NAMALWA (cell line): ENCODE data around the gene TAOK1.
A peak's percentile ranks its signal among the peaks of the same experiment; 100 is the strongest.

ENCODE experiments used
- DNase-seq: peaks from one replicate; pipeline ENCODE4 v3.0.0-alpha.2; 2015; ENCODE audit warnings: low spot score

TAOK1 gene

DNA sequence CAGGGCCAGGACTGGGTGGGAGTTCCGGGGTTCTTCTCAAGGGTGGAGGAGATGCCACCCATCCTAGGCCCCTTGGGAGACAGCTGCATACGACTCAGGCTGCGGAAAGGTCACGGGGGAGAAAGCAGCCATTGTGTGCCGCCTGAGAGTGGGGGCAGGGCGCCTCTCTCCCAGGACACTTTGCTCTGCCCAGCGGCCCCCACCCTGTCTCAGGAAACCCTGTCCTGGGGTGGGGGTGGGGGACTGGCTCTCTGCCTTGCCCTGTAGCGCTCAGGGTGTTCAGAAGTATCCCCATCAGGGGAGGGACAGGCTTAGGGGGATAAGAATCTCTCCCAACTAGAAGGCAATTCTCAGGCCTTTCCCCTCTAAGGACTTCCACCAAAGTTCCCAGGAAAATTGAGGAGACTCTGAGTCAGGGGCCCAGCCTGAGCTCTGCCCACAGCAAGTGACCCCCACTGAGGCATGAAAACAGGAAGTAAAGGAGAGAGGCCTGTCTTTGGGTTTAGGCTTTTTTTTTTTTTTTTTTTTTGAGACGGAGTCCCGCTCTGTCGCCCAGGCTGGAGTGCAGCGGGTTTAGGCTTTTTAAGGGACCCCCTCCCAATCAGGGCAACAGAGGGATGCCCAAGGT, 194.4 kb downstream of the TAOK1 start:
- peak; percentile 44 for DNase-seq

DNA sequence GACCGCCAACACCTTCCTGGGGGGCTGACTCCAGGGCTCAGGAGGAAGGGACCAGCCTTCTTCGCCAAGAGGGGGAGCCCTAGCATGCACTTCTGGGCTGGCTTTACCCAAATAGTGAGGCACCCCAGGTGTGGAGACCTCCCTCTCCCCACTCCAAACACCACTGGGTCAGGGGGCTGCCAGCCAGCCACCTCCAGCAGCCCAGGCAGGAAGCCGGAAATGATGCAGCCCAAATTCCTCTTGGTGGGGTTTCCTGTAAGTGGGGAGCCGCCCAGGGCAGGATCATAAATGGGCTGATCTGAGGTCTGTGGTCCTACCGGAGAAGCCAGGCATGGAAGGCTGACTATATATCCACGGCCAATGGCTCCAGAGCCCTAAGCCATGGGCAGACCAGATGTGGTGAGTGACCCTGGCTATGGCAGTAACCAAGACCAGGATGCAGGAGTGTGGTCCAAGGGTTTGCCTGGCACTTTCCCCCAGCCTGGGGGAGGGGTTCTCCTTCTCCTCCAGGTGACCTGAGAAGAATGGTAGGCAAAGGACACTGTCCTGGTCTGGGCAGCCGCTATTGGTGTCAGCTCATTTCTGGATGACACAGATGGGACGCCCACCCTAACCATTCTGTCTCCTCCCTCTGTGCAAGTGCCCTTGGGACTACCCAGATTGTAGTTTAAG, 195.1 kb downstream of the TAOK1 start:
- peak; percentile 49 for DNase-seq

DNA sequence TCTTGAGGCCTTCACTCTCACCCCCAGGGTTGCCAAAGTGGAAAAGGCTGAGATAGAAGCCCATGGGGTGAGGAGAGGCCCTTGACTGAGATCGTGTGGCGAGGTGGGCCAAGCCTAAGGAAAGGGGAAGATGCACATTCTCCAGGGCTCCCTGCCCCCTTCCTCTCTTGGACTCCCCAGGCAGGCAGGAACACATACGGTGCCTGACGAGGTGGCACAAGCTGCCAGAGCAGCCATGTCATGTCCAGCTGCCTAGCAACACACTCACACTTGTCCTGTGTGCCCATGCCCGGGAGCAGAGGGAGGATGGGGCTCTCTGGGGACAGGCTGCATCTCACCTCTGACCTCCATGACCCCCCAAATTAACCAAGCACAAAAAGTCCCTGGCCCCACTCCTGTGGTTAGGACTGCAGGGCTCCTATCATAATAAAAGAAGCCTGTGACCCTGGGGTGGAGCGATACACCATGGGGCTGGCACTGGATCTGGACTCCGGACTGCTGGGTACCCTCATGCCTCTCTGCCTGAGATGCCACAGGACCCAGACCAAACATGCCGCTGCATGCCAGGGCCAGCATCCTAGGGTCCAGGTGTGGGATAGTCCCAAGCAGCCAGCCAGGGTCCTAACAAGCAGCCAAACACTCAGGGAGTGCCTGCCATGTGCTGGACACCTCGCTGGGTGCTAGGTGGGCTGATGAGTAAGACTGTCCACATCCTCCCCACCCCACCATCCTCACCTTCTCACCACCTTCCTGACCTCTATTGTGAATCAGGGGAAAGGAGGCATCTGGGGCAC, 196.7 kb downstream of the TAOK1 start:
- DNase-seq: no peak

DNA sequence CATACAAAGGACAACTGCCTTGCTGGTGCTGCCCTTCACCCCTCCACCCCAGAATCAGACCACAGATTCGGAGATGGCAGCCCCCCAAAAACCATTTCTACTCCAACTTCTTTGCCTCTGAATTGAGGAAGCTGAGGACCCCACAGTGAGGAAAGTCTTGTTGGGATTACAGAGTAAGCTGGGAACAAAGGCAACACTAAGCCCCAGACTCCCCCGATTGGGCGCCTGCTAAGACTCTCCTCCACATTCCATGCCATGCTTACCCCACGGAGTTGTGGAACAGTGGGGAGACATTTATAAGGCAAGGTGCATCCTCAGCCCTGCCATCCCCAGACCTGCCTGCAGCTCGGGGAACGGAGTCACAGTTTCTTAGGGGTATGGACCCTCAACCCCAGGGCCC, 197.4 kb downstream of the TAOK1 start:
- no peak for DNase-seq

DNA sequence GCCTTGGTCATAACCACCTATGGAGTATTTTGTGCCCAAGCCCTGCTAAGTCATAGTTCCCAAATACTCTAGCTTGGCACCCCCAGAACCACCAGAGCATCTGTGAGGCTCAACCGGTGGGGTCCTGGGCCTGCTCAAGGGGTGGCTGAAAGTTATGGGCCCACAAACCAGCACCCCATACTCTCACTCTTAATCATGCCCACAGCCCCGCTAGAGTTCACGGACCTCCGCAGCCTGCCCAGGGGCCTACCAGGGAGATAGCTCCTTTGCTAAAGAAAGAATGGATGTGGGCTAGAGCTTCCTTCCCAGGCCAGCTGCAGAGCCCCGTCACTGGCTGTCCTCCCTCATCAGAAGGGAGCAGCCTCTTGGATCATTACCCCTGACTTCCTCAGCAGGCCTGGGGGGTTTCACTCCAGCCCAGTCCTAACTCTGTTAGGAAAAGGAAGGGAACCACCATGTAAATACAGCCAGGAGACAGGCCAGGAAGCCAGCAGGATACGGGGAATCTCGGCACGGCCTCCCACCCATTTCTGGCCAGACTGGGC, 197.9 kb downstream of the TAOK1 start:
- no peak for DNase-seq

DNA sequence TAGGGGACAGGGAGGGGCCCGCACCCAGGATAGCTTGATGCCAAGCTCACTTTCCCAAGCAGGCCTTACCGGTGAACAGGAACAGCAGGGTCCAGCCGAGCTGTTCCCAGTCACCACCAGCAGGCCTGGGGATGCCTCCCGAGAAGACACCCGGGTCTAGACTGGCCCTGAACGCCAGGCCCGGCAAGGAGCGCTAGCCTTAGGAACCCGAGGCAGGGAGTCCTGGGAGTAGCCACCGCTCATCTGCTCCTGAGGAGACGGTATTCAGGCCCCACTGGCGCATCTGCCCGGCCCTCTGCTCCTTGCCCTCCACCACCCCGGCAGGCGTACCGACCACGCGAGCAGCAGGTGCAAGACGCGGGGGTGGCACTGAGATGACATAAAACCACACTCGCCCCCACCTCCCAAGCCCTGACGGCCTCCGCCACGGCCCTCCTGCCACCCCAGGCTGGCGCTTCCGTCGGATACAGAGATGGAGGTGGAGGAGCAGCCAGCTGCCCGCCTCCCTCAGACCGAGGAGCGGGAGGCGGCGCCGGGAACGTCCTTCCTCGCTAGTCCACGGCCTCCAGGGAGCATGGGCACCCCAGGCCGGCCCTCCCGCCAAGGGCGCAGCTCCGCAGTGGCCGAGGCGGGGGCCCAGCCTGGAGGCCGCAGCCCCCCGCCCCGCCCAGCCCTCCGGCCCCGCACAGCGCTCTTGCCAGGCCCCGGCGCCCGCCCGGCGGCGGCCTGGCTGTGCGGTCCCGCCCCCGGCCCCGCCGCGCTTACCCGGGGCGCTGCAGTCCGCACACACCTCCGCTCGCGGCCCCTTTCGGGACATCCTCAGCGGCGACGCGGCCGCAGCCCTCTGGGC, 198.6 kb downstream of the TAOK1 start:
- peak; percentile 64 for DNase-seq

DNA sequence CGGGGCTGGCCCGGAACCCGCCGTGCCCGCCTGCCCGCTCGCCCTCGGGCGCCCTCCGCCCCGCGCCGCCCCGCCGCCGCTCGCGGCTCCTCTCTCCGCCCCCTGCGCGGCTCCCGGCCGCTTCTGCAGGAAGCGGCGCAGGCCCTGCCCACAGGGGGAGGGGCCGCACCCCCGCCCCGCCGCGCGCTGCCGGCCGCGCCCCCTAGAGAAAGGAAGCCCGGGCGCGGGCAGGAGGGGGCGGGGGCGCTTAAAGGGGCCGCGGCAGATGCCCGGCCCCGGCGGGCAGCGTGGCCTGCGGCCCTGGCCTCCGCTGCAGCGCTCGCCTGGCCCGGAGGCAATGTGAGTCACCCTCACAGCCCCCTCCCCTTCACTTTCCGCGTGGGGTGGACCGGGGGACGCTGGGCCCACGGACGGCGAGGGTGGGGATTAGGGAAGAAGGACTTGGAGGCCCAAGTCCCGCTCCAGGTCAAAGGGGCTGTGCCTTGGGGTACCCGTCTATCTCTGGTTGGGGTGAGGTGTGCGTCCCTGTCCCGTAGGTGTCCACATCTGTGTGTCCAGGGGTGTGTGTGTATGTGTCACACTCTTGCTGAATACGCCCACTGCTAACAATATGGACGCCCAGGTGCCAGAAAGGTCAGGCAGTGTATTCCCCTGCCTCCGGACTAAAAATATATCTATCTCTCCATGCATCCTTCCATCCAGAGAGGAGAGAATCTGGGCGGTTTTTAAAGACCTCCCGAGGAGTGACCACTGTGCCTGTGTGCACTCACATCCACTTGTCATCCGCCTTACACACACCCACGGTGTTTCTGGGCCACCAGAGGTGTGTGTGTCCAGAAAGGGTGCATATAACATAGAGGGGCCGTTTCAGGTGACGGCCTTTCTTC, 199.6 kb downstream of the TAOK1 start, which contains the start of gene GIT1:
TSS of gene GIT1 (minus strand) at position 125 of the 887 bp plus-strand sequence. CDS start 270 bp downstream, outside the sequence.
- peak; percentile 87 for DNase-seq

DNA sequence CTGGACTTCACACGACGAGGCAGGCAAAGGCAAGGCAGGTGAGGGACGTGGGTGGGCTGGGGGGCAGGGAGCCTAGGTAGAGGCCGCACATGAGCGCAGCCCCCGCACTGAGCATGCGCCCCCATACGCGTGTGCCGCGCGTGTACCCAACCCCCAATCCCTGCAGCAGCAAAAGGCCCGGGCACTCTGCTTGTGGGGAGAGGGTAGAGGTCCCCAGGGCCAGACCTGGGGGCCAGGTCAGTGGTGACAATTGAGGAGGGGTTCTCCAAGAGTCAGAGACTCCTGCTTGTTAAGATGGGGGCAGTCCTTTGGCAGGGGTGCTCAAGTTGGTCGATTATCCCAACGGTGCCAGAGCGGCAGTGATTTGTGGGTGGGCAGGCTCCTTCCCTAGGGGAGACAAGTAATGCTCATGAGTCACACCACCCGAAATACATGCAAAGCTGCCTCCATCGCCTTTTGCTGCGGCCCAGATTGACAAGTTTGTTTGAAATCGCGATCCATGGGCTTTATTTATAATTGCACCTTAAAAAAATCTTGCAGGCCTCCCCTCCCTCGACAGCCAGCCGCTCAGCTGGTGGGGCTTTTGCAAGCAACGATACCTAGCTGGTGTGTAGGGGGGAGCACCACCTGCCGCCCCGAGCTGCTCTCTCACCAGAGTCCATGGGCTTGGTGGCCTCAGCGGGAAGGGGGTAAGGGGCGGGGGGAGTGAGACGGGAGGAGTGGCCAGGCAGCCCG, 200.4 kb downstream of the TAOK1 start:
- peak; percentile 55 for DNase-seq

DNA sequence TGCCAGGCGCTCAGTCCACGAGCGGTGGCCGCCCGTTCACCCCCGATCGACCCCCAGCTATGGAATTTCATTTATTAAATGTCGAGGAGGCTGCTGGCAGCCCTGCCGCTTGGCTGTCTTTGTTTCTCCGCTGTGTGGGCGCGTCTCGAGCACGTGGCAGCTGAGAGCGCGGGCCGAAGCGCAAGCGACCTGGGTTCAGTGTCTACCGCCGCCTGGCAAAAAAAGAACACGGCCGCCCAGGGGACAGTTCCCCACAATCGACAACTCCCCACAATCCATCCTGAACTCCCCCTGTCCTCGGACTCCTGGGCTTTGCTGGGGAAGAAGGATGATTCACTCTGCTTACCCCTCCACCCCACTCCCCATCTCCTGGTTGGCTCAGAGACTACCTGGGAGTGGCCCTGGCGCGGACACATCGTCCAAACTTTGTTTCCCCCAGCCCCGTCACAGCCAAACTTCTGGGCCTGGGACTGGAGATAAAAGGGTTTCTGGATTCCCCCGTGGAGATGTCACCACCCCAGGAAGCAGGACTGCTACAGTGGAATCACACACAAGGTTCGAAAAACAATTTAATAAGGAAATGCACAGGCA, 201.1 kb downstream of the TAOK1 start:
- peak; percentile 61 for DNase-seq

DNA sequence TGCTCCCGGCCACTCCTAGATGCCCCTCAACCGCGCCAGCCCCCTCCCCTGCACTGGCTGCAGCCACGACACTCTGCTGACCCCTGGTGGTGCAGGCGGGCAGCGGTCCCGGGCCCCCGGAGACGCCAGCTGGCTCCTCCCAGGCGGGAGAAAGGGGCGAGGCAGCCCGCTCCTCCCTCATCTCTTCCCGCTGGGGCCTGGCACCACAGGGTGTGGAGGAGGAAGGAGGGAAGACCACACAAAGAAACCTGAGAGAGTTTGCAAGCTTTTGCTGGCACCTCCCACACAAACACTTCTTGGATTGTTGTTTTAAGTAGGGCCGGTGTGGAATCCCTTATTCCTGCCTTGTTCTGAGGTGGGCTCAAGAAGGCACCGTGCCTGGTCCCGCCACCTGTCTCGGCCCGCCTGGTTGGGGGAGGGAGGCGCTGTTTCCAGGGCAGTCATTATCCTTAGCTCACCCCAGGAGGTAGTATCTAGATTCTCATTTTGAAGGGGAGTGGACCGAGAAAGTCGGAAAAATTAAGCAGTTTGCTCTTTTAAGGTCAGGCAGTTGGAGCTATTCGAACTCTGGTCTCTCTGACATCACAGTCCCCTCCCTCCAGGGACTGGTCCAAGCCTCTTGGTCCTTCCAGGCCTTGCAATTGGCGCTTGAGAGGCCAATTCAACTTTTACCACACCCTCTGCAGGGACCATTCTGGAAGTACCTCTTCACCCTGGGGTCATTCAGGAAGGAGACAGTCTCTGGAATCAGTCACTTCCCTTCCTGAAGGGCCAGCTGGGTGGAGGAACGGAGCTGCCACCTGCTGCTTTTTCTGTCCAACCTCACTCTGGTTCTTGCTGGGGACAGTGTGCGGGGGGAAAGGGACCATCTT, 201.8 kb downstream of the TAOK1 start:
- peak; percentile 83 for DNase-seq

DNA sequence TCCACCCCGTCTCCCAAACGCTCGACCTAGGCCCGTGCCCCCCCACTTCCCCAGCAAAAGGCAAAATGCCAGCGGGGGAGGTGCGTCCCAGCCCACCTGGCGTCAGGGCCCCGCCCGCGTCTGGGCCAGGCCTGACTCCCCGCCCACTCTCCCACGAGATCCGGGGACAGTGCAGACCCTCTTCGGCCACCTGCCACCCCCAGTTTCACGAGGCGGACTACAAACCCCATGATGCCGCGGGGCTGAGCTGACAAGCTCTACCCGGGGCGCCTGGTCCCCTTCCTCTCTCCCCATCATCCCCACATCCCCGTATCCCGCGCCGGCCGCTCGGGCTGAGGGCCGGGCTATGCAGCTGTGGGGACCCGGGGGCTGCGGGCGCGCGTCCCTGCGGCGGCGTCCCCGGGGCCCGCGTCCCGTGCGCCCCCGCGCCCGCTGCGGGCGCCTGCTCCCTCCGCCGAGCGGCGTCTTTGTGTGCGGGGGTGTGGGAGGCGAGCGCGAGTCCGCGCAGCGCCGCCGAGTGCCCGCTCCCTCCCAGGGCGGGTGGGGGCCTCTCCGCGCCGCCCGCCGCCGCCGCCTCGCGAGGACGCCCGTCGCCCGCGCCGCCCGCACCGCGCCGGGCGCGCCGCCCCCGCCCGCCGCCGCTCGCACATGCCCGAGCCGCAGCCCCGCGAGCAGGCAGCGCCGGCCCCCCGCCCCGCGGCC, 202.8 kb downstream of the TAOK1 start, which contains the start of gene ANKRD13B:
TSS of gene ANKRD13B (plus strand) at position 283 of the 702 bp plus-strand sequence. CDS start 490 bp downstream, outside the sequence.
- DNase-seq: peak; percentile 77

DNA sequence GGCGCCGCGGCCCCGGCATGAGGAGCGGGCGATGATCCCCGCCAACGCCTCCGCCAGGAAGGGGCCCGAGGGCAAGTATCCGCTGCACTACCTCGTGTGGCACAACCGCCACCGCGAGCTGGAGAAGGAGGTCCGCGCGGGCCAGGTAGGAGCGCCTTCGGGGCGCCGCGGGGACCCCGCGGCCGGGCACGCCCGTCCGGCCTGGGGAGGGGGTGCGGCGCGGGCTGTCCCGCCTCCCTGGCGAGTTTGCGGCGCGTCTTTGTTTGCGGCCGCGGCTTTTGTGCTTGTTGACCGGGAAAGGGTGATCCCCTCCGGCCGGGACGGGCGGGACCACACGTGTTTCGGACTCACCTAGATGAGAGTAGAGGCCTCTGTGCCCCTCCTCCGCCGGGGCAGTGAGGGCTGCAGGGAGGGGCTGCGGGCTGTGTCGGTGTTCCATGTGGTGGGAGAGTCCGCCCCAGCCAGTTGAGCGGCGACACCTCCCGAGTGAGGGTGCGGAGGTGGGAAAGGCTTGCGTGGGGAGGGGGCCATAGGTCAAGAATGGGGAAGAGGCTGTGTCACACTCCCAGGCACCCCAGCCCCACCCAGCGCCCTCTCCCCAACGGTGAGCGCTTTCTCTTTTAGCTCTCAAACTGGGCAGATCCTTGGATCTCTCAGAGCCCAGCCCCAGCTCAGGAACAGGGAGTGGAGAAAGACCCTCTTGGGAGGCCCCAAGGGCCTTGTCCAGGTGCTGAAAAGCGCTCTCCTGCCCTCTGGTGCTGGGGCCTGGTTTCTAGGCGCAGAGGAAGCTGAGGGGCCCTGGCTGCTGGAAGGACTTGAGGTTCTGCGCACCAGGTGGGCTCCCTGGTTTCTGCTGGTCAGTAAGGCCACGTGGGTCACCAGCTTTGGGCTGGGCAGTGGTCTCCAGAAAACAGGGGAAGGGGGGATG, 203.7 kb downstream of the TAOK1 start:
- peak; percentile 62 for DNase-seq

DNA sequence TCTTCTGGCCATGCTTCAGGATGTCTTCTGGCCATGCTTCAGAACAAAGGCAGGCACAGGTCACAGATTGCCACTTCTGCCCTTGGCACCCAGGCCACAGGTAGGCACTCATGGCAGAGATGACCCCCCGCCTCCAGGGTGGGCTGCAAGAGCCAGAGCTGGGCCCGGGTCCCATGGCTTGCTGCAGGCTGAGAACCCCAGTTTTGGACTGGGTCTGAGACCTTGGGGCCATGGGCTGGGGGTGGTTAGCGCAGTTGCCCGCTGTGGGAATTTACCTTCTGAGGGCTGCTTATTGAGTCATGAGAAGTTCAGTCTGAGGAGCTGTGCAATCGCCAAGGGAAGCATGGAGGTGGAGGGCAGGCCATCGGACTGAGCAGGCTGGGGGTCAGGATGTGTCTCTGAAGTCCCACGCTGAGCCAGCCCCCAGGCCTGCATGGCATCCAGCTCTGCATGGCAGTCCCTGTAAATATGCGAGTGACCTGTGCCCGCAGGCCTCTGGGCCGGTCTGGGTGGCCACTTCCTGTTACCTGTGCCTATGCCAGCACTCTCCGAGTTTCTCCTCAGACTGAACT, 204.4 kb downstream of the TAOK1 start:
- DNase-seq: no peak

DNA sequence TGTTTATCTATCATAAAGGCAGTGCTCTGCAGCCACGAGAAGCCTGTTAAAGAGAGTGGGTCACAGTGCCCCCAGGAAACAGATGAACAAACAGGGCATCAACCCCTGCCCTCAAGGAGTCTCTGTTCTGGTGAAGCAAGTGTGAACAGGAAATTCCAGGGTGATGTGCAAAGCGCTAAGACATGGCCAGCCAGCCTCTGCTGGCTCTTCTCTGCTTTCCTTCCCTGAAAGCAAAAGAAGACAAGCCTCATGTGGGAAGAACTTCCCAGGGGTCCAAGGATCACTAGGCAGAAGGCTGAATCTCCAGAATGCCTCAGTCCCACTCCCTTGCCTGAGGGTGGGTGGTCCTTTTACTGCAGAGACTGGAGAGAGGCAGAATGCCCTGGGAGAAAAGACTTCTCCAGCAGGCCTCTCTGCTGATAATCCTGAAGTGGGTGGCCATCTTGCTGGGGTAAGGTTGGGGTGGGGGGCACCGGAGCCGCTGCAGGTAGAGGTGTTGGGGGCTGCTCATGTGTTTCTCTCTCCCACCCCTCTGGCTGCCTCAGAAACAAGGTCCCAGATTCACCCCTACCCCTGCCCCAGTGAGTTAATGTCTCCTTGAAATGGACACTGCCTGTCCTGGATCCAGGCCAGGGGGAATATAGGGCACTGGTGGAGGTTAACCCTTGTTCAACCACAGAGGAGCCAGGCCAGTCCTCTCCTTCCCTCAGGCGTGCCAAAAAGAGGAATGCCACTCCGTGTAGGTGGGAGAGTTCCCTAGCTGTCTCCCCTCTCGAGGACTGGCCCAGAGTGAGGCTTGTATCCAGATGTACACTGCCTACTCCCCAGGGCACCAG, 205.2 kb downstream of the TAOK1 start:
- no peak for DNase-seq
